ENCODE measurements around the gene CTSK. TPM values are rescaled to one million over a fixed set of nuclear protein-coding genes. Genes with fewer than 3 reads are reported as not detected.

The CTSK gene
- total RNA-seq, 1 experiment from 2014 or later: 5.6 TPM

GRCh38 chr1:150815871-150816270, 7.8 kb upstream of the CTSK start:
- no peaks in the 10 kb centered on the region for H4K20me1 ChIP-seq (ENCODE audit: low read length)
- no peak for DNase-seq
- no peak overlapping the region for H3K27ac ChIP-seq (ENCODE audit: low read length)
- H3K9me3 ChIP-seq (ENCODE audit: low read length): no peaks in the 10 kb centered on the region
- H3K27me3 ChIP-seq (ENCODE audit: low read length): no peaks in the 10 kb centered on the region
- CTCF ChIA-PET: interaction anchor here (0.5 kb wide), 1 partner anchor 140 kb away, joined by 4 read pairs; no protein-coding TSS in a partner anchor
- no peaks in the 10 kb centered on the region for H3K79me2 ChIP-seq (ENCODE audit: low read length)
- no peaks in the 10 kb centered on the region for H3K9me2 ChIP-seq (replicated peaks; ENCODE audit: low read length)
- peaks cover 4% of the 10 kb centered on the region for H3F3A ChIP-seq (ENCODE audit: low read length, unreplicated experiment)
- POLR2A ChIA-PET (ENCODE audit: unreplicated experiment): no interaction called here
- H2AFZ ChIP-seq (ENCODE audit: low read length): no peak overlapping the region
- H3K4me2 ChIP-seq (ENCODE audit: low read length): no peak overlapping the region
- TF ChIP-seq EZH2phosphoT487 (IDR thresholded peaks at IDR 0.05; ENCODE audit: borderline replicate concordance, low read length) (no peak), CTCF (conservative IDR thresholded peaks at IDR 0.05; ENCODE audit: low read depth, low read length) (no peak), EZH2 (IDR thresholded peaks at IDR 0.05; ENCODE audit: low read length, unreplicated experiment) (no peak)
- BruUV-seq (replicated peaks): no TSS peak
- intact Hi-C loops (cut with micrococcal nuclease): no loop called here
- ATAC-seq: no peak
- no peak overlapping the region for H3K4me3 ChIP-seq (ENCODE audit: low read length)
- peaks cover 32% of the 10 kb centered on the region for H3K36me3 ChIP-seq (ENCODE audit: low read depth, low read length)
- peaks cover 8% of the 10 kb centered on the region for H3K4me1 ChIP-seq (ENCODE audit: insufficient read depth, low read length)
- no peak overlapping the region for H3K9ac ChIP-seq (ENCODE audit: low read length)

GRCh38 chr1:150813028-150813707, 5.1 kb upstream of the CTSK start:
- no peaks in the 10 kb centered on the region for H3K79me2 ChIP-seq (ENCODE audit: low read length)
- H3K4me1 ChIP-seq (ENCODE audit: insufficient read depth, low read length): no peaks in the 10 kb centered on the region
- H3K4me2 ChIP-seq (ENCODE audit: low read length): no peak overlapping the region
- intact Hi-C loops (cut with micrococcal nuclease): loop anchor here (1.0 to 5.0 kb wide), 4 partner anchors 116 to 252 kb away; partner anchors contain the start of genes ENSA, GOLPH3L and MCL1
- H3K9ac ChIP-seq (ENCODE audit: low read length): no peak overlapping the region
- H3K36me3 ChIP-seq (ENCODE audit: low read depth, low read length): peaks cover 29% of the 10 kb centered on the region
- BruUV-seq (replicated peaks): no TSS peak
- H3K4me3 ChIP-seq (ENCODE audit: low read length): no peak overlapping the region
- POLR2A ChIA-PET (ENCODE audit: unreplicated experiment): interaction anchor here (0.6 to 0.7 kb wide), 2 partner anchors 116 to 193 kb away, joined by 4 to 7 read pairs; partner anchors contain the start of gene GOLPH3L
- H3K9me2 ChIP-seq (replicated peaks; ENCODE audit: low read length): no peaks in the 10 kb centered on the region
- H2AFZ ChIP-seq (ENCODE audit: low read length): no peak overlapping the region
- CTCF ChIA-PET: interaction anchor here (0.6 to 1.4 kb wide), 10 partner anchors 24 to 252 kb away, joined by 3 to 22 read pairs (median 5); partner anchors contain the start of genes ENSA and GOLPH3L
- H3F3A ChIP-seq (ENCODE audit: low read length, unreplicated experiment): no peaks in the 10 kb centered on the region
- no peaks in the 10 kb centered on the region for H3K9me3 ChIP-seq (ENCODE audit: low read length)
- no peaks in the 10 kb centered on the region for H4K20me1 ChIP-seq (ENCODE audit: low read length)
- TF ChIP-seq CTCF (conservative IDR thresholded peaks at IDR 0.05; ENCODE audit: low read depth, low read length) (peak; percentile 96), EZH2 (IDR thresholded peaks at IDR 0.05; ENCODE audit: low read length, unreplicated experiment) (no peak)
- peak; percentile 79 for DNase-seq
- H3K27ac ChIP-seq (ENCODE audit: low read length): no peak overlapping the region
- ATAC-seq: peak; percentile 98
- H3K27me3 ChIP-seq (ENCODE audit: low read length): no peaks in the 10 kb centered on the region
